ENCODE results near the gene ZMYND8. TPM values are rescaled to one million over a fixed set of nuclear protein-coding genes. Genes with fewer than 3 reads are reported as not detected.

The ZMYND8 gene
- polyA plus RNA-seq, 1 donor from 2014 or later, result 16.8 TPM

- H3K9me2 ChIP-seq (ENCODE audit: insufficient read depth, low read length), result no peaks in the 10 kb centered on the region
- no peak overlapping the region for H3K27ac ChIP-seq (ENCODE audit: low read length)
- H3K4me3 ChIP-seq (ENCODE audit: low read length), result no peak overlapping the region
- no peaks in the 10 kb centered on the region for H3F3A ChIP-seq (ENCODE audit: insufficient read depth, low read length, poor library complexity, severe bottlenecking)
- H3K36me3 ChIP-seq (ENCODE audit: insufficient read depth, low read length), result peaks cover 21% of the 10 kb centered on the region
- H3K27me3 ChIP-seq (ENCODE audit: insufficient read depth, low read depth, low read length), result no peaks in the 10 kb centered on the region
- no peak overlapping the region for H2AFZ ChIP-seq (ENCODE audit: low read depth, low read length)
- no peak for TF ChIP-seq EP300 (conservative IDR thresholded peaks at IDR 0.05; ENCODE audit: poor library complexity, severe bottlenecking)
- no peak for TF ChIP-seq POLR2AphosphoS5 (IDR thresholded peaks at IDR 0.05)
- no peak for TF ChIP-seq REST (IDR thresholded peaks at IDR 0.05; ENCODE audit: borderline replicate concordance)
- H3K9me3 ChIP-seq (ENCODE audit: low read length), result no peaks in the 10 kb centered on the region
- no peaks in the 10 kb centered on the region for H3K79me2 ChIP-seq (replicated peaks; ENCODE audit: insufficient read depth, low read length)
- H3K4me2 ChIP-seq (ENCODE audit: low read length), result no peak overlapping the region
- no peaks in the 10 kb centered on the region for H4K20me1 ChIP-seq (ENCODE audit: insufficient read depth)
- no peak overlapping the region for H3K9ac ChIP-seq (ENCODE audit: low read length)
Observed at GRCh38 chr20:47244451-47244850, 112.0 kb downstream of the ZMYND8 start.

- H3K9me3 ChIP-seq (ENCODE audit: low read length), result no peaks in the 10 kb centered on the region
- H3K9ac ChIP-seq (ENCODE audit: low read length), result no peak overlapping the region
- H4K20me1 ChIP-seq (ENCODE audit: insufficient read depth), result no peaks in the 10 kb centered on the region
- H3K4me2 ChIP-seq (ENCODE audit: low read length), result no peak overlapping the region
- no peaks in the 10 kb centered on the region for H3K79me2 ChIP-seq (replicated peaks; ENCODE audit: insufficient read depth, low read length)
- TF ChIP-seq RAD21 (conservative IDR thresholded peaks at IDR 0.05), result no peak
- no peak for TF ChIP-seq CTCF (IDR thresholded peaks at IDR 0.05; ENCODE audit: poor library complexity, severe bottlenecking)
- TF ChIP-seq MXI1 (conservative IDR thresholded peaks at IDR 0.05; ENCODE audit: poor library complexity, severe bottlenecking), result no peak
- TF ChIP-seq TAF1 (IDR thresholded peaks at IDR 0.05; ENCODE audit: low read depth), result no peak
- no peak for TF ChIP-seq EP300 (conservative IDR thresholded peaks at IDR 0.05; ENCODE audit: poor library complexity, severe bottlenecking)
- no peak for TF ChIP-seq REST (IDR thresholded peaks at IDR 0.05; ENCODE audit: borderline replicate concordance)
- TF ChIP-seq SMC3 (conservative IDR thresholded peaks at IDR 0.05; ENCODE audit: poor library complexity), result no peak
- TF ChIP-seq POLR2AphosphoS5 (IDR thresholded peaks at IDR 0.05), result no peak
- TF ChIP-seq EZH2 (IDR thresholded peaks at IDR 0.05; ENCODE audit: borderline replicate concordance, insufficient read depth, low read length, poor library complexity, severe bottlenecking), result no peak
- H2AFZ ChIP-seq (ENCODE audit: low read depth, low read length), result no peak overlapping the region
- no peaks in the 10 kb centered on the region for H3K27me3 ChIP-seq (ENCODE audit: insufficient read depth, low read depth, low read length)
- H3K27ac ChIP-seq (ENCODE audit: low read length), result no peak overlapping the region
- H3F3A ChIP-seq (ENCODE audit: insufficient read depth, low read length, poor library complexity, severe bottlenecking), result no peaks in the 10 kb centered on the region
- H3K9me2 ChIP-seq (ENCODE audit: insufficient read depth, low read length), result no peaks in the 10 kb centered on the region
- peaks cover 21% of the 10 kb centered on the region for H3K36me3 ChIP-seq (ENCODE audit: insufficient read depth, low read length)
- H3K4me3 ChIP-seq (ENCODE audit: low read length), result no peak overlapping the region
Observed at GRCh38 chr20:47243532-47244305, 112.8 kb downstream of the ZMYND8 start.
